GM23338 (cell line): ENCODE results near the gene MKLN1. TPM values are rescaled to one million over a fixed set of nuclear protein-coding genes. Genes with fewer than 3 reads are reported as not detected.

ENCODE experiments used
- ATAC-seq: fragments of 200-7000 bp; cut with Tn5 transposase; 3 replicates; pipeline ENCODE4 v1.9.1; 2020
- DNase-seq: peaks from one replicate; pipeline ENCODE4 v3.0.0-alpha.2; 2015; ENCODE audit warnings: low spot score
- H2AFZ ChIP-seq: fragments of 200-600 bp; sonication (generic); 2 replicates; pipeline ENCODE4 v1.8.0; 2016; ENCODE audit warnings: antibody characterized with exemption, mild to moderate bottlenecking, moderate library complexity
- H3F3A ChIP-seq: fragments of 200-600 bp; sonication (generic); replicated peaks from 2 replicates; pipeline ENCODE4 v1.8.0; 2017; ENCODE audit warnings: antibody characterized with exemption, mixed run types, low read depth
- H3K27ac ChIP-seq: fragments of 200-600 bp; sonication (generic); 2 replicates; pipeline ENCODE4 v1.6.1; 2016; ENCODE audit warnings: low read depth
- H3K27me3 ChIP-seq: fragments of 200-600 bp; sonication (generic); 2 replicates; pipeline ENCODE4 v1.8.0; 2016; ENCODE audit warnings: mild to moderate bottlenecking, mixed run types, moderate library complexity; ENCODE audit not compliant: insufficient read depth
- H3K36me3 ChIP-seq: fragments of 200-600 bp; sonication (generic); 2 replicates; pipeline ENCODE4 v1.8.0; 2016; ENCODE audit warnings: mild to moderate bottlenecking; ENCODE audit not compliant: insufficient read depth
- H3K4me1 ChIP-seq: fragments of 200-600 bp; sonication (generic); 2 replicates; pipeline ENCODE4 v1.8.0; 2016; ENCODE audit warnings: mild to moderate bottlenecking, moderate library complexity; ENCODE audit not compliant: insufficient read depth
- H3K4me2 ChIP-seq: fragments of 200-600 bp; sonication (generic); 2 replicates; pipeline ENCODE4 v1.7.1; 2017; ENCODE audit warnings: mixed run types
- H3K4me3 ChIP-seq: fragments of 200-600 bp; sonication (generic); 2 replicates; pipeline ENCODE4 v1.6.1; 2016; ENCODE audit warnings: mixed run types
- H3K79me2 ChIP-seq: fragments of 200-600 bp; sonication (generic); replicated peaks from 2 replicates; pipeline ENCODE4 v1.8.0; 2017; ENCODE audit warnings: mild to moderate bottlenecking; ENCODE audit not compliant: insufficient read depth
- H3K9me2 ChIP-seq: fragments of 200-600 bp; sonication (generic); 2 replicates; pipeline ENCODE4 v1.8.0; 2017; ENCODE audit not compliant: insufficient read depth
- H4K20me1 ChIP-seq: fragments of 200-600 bp; sonication (generic); replicated peaks from 2 replicates; pipeline ENCODE4 v1.8.0; 2017; ENCODE audit warnings: mild to moderate bottlenecking; ENCODE audit not compliant: insufficient read depth
- H3K27ac Mint-ChIP-seq: 2 replicates; pipeline ENCODE4 v1.8.0; 2020; ENCODE audit warnings: inconsistent platforms, mild to moderate bottlenecking, moderate library complexity, mixed read lengths
- H3K27me3 Mint-ChIP-seq: 3 replicates; pipeline ENCODE4 v1.8.0; 2022; ENCODE audit warnings: low read depth, mild to moderate bottlenecking, moderate library complexity, mixed read lengths, inconsistent platforms; ENCODE audit not compliant: insufficient read depth, poor library complexity
- H3K36me3 Mint-ChIP-seq: 3 replicates; pipeline ENCODE4 v1.8.0; 2021; ENCODE audit warnings: low read depth, mild to moderate bottlenecking, inconsistent platforms, moderate library complexity, mixed read lengths
- H3K4me1 Mint-ChIP-seq: 3 replicates; pipeline ENCODE4 v1.8.0; 2020; ENCODE audit warnings: mild to moderate bottlenecking, inconsistent platforms, mixed read lengths
- H3K4me3 Mint-ChIP-seq: 3 replicates; pipeline ENCODE4 v1.8.0; 2021; ENCODE audit warnings: moderate library complexity, mild to moderate bottlenecking, inconsistent platforms, mixed read lengths
- H3K9me3 Mint-ChIP-seq: 3 replicates; pipeline ENCODE4 v1.8.0; 2020; ENCODE audit warnings: moderate library complexity, mild to moderate bottlenecking, inconsistent platforms, mixed read lengths
- CREB1 ChIP-seq: fragments of 250-450 bp; sonication (Bioruptor Pico); IDR thresholded peaks from 2 replicates; pipeline ENCODE4 v1.5.0; 2020; ENCODE audit warnings: low read depth, mild to moderate bottlenecking, moderate library complexity
- EZH2 ChIP-seq: fragments of 200-600 bp; sonication (generic); IDR thresholded peaks from one replicate; pipeline ENCODE4 v1.8.0; 2017; ENCODE audit warnings: antibody characterized with exemption, mild to moderate bottlenecking, low read depth; ENCODE audit not compliant: unreplicated experiment
- EZH2phosphoT487 ChIP-seq: fragments of 200-600 bp; sonication (generic); IDR thresholded peaks from one replicate; pipeline ENCODE4 v1.8.1; 2018; ENCODE audit warnings: antibody characterized with exemption; ENCODE audit not compliant: unreplicated experiment
- JUNB ChIP-seq: IDR thresholded peaks from one replicate; pipeline ENCODE4 v1.6.1; 2016; ENCODE audit warnings: antibody characterized with exemption; ENCODE audit not compliant: unreplicated experiment
- NANOG ChIP-seq: IDR thresholded peaks from 2 replicates; pipeline ENCODE4 v1.6.1; 2016; ENCODE audit warnings: antibody characterized with exemption, borderline replicate concordance
- POLR2AphosphoS5 ChIP-seq: IDR thresholded peaks from 2 replicates; pipeline ENCODE4 v1.6.1; 2016; ENCODE audit warnings: antibody characterized with exemption, low read depth
- STAT1 ChIP-seq: IDR thresholded peaks from one replicate; pipeline ENCODE4 v1.6.1; 2016; ENCODE audit warnings: antibody characterized with exemption; ENCODE audit not compliant: unreplicated experiment
- ZNF114 ChIP-seq: fragments of 250-450 bp; sonication (Bioruptor Pico); IDR thresholded peaks from 2 replicates; pipeline ENCODE4 v1.5.0; 2020; ENCODE audit warnings: mild to moderate bottlenecking, moderate library complexity
- ZNF331 ChIP-seq: fragments of 250-450 bp; sonication (Bioruptor Pico); IDR thresholded peaks from 2 replicates; pipeline ENCODE4 v1.5.0; 2020; ENCODE audit warnings: low read depth, mild to moderate bottlenecking, moderate library complexity
- polyA plus RNA-seq: library from polyadenylated mRNA; unstranded; fragments of >200 nt; fragmentation: Nextera tagmentation; extraction: Ambion mirVana; gene quantifications from 2 replicates; pipeline ENCODE4 v1.2.1, GENCODE V29; 2016
- total RNA-seq: library from RNA; depleted of rRNA; stranded (reverse); fragments of >200 nt; shearing (Covaris generic); gene quantifications from 2 replicates; pipeline ENCODE4 v1.2.3, GENCODE V29; 2014
- TF ChIP-seq, protein P1 (sequence below): IDR thresholded peaks from one replicate; pipeline ENCODE4 v1.6.1; 2018; ENCODE audit warnings: antibody characterized with exemption; ENCODE audit not compliant: unreplicated experiment
- TF ChIP-seq, protein P2 (sequence below), 2 experiments: fragments of 200-600 bp in 1 of 2; sonication (generic) in 1 of 2; conservative IDR thresholded peaks; 2 replicates each; pipeline versions ENCODE4 v1.5.1 to v1.6.1; 2016 to 2017; ENCODE audit warnings: antibody characterized with exemption in 2 of 2, low read depth in 2 of 2, mild to moderate bottlenecking in 2 of 2, moderate library complexity in 1 of 2
- TF ChIP-seq, protein P3 (sequence below): fragments of 250-450 bp; sonication (Bioruptor Pico); IDR thresholded peaks from 2 replicates; pipeline ENCODE4 v1.5.0; 2020; ENCODE audit warnings: mild to moderate bottlenecking, moderate library complexity
- TF ChIP-seq, protein P4 (sequence below): IDR thresholded peaks from 2 replicates; pipeline ENCODE4 v1.6.1; 2016; ENCODE audit warnings: antibody characterized with exemption

MKLN1 gene
- total and polyA plus RNA-seq, 2 experiments from 2014 or later: 25.3 to 46.5 TPM

DNA sequence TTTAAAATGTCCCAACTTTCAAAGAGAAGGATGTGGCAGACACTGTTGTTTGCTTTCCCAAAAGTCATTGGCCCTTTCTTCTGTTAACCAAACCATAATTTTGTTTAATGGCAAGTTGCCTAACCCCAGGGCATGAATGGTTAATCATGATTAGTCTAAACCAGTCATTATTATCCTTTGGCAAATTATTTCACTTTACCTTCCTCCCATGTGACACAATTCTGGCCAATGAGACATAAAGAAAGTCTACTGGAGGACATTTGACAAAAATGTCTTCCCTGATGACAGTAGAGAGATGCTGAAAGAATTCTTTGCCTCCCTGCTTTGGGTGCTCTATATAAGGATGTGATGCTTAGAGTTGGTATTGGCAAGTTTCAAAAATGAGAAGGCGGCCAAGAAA lies 126.8 kb downstream of the MKLN1 start:
- no peaks in the 10 kb centered on the region for H3K27me3 ChIP-seq
- no peaks in the 10 kb centered on the region for H3K36me3 ChIP-seq
- DNase-seq (no peak), ATAC-seq (no peak)
- Mint-ChIP-seq H3K27me3 (no peaks in the 10 kb centered on the region), H3K36me3 (peaks cover 5% of the 10 kb centered on the region; the same call in 1 of the 3 replicates), H3K4me3 (no peak overlapping the region), H3K27ac (no peak overlapping the region), H3K4me1 (peaks cover 5% of the 10 kb centered on the region; the same call in 2 of the 3 replicates), H3K9me3 (no peaks in the 10 kb centered on the region)
- TF ChIP-seq, protein P1, sequence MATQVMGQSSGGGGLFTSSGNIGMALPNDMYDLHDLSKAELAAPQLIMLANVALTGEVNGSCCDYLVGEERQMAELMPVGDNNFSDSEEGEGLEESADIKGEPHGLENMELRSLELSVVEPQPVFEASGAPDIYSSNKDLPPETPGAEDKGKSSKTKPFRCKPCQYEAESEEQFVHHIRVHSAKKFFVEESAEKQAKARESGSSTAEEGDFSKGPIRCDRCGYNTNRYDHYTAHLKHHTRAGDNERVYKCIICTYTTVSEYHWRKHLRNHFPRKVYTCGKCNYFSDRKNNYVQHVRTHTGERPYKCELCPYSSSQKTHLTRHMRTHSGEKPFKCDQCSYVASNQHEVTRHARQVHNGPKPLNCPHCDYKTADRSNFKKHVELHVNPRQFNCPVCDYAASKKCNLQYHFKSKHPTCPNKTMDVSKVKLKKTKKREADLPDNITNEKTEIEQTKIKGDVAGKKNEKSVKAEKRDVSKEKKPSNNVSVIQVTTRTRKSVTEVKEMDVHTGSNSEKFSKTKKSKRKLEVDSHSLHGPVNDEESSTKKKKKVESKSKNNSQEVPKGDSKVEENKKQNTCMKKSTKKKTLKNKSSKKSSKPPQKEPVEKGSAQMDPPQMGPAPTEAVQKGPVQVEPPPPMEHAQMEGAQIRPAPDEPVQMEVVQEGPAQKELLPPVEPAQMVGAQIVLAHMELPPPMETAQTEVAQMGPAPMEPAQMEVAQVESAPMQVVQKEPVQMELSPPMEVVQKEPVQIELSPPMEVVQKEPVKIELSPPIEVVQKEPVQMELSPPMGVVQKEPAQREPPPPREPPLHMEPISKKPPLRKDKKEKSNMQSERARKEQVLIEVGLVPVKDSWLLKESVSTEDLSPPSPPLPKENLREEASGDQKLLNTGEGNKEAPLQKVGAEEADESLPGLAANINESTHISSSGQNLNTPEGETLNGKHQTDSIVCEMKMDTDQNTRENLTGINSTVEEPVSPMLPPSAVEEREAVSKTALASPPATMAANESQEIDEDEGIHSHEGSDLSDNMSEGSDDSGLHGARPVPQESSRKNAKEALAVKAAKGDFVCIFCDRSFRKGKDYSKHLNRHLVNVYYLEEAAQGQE: no peak
- TF ChIP-seq ZNF331 (CRISPR knock-in tag) (no peak), JUNB (no peak), NANOG (no peak), EZH2phosphoT487 (no peak), STAT1 (no peak), ZNF114 (CRISPR knock-in tag) (no peak), EZH2 (no peak), POLR2AphosphoS5 (no peak), CREB1 (CRISPR knock-in tag) (no peak)
- TF ChIP-seq, protein P2, sequence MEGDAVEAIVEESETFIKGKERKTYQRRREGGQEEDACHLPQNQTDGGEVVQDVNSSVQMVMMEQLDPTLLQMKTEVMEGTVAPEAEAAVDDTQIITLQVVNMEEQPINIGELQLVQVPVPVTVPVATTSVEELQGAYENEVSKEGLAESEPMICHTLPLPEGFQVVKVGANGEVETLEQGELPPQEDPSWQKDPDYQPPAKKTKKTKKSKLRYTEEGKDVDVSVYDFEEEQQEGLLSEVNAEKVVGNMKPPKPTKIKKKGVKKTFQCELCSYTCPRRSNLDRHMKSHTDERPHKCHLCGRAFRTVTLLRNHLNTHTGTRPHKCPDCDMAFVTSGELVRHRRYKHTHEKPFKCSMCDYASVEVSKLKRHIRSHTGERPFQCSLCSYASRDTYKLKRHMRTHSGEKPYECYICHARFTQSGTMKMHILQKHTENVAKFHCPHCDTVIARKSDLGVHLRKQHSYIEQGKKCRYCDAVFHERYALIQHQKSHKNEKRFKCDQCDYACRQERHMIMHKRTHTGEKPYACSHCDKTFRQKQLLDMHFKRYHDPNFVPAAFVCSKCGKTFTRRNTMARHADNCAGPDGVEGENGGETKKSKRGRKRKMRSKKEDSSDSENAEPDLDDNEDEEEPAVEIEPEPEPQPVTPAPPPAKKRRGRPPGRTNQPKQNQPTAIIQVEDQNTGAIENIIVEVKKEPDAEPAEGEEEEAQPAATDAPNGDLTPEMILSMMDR (conservative IDR thresholded peaks at IDR 0.05; ENCODE audit: low read depth in 2 of 2): no peak
- TF ChIP-seq, protein P3, sequence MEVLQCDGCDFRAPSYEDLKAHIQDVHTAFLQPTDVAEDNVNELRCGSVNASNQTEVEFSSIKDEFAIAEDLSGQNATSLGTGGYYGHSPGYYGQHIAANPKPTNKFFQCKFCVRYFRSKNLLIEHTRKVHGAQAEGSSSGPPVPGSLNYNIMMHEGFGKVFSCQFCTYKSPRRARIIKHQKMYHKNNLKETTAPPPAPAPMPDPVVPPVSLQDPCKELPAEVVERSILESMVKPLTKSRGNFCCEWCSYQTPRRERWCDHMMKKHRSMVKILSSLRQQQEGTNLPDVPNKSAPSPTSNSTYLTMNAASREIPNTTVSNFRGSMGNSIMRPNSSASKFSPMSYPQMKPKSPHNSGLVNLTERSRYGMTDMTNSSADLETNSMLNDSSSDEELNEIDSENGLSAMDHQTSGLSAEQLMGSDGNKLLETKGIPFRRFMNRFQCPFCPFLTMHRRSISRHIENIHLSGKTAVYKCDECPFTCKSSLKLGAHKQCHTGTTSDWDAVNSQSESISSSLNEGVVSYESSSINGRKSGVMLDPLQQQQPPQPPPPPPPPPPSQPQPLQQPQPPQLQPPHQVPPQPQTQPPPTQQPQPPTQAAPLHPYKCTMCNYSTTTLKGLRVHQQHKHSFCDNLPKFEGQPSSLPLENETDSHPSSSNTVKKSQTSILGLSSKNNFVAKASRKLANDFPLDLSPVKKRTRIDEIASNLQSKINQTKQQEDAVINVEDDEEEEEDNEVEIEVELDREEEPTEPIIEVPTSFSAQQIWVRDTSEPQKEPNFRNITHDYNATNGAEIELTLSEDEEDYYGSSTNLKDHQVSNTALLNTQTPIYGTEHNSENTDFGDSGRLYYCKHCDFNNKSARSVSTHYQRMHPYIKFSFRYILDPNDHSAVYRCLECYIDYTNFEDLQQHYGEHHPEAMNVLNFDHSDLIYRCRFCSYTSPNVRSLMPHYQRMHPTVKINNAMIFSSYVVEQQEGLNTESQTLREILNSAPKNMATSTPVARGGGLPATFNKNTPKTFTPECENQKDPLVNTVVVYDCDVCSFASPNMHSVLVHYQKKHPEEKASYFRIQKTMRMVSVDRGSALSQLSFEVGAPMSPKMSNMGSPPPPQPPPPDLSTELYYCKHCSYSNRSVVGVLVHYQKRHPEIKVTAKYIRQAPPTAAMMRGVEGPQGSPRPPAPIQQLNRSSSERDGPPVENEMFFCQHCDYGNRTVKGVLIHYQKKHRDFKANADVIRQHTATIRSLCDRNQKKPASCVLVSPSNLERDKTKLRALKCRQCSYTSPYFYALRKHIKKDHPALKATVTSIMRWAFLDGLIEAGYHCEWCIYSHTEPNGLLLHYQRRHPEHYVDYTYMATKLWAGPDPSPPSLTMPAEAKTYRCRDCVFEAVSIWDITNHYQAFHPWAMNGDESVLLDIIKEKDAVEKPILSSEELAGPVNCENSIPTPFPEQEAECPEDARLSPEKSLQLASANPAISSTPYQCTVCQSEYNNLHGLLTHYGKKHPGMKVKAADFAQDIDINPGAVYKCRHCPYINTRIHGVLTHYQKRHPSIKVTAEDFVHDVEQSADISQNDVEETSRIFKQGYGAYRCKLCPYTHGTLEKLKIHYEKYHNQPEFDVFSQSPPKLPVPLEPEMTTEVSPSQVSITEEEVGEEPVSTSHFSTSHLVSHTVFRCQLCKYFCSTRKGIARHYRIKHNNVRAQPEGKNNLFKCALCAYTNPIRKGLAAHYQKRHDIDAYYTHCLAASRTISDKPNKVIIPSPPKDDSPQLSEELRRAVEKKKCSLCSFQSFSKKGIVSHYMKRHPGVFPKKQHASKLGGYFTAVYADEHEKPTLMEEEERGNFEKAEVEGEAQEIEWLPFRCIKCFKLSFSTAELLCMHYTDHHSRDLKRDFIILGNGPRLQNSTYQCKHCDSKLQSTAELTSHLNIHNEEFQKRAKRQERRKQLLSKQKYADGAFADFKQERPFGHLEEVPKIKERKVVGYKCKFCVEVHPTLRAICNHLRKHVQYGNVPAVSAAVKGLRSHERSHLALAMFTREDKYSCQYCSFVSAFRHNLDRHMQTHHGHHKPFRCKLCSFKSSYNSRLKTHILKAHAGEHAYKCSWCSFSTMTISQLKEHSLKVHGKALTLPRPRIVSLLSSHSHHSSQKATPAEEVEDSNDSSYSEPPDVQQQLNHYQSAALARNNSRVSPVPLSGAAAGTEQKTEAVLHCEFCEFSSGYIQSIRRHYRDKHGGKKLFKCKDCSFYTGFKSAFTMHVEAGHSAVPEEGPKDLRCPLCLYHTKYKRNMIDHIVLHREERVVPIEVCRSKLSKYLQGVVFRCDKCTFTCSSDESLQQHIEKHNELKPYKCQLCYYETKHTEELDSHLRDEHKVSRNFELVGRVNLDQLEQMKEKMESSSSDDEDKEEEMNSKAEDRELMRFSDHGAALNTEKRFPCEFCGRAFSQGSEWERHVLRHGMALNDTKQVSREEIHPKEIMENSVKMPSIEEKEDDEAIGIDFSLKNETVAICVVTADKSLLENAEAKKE (CRISPR knock-in tag): no peak
- TF ChIP-seq, protein P4, sequence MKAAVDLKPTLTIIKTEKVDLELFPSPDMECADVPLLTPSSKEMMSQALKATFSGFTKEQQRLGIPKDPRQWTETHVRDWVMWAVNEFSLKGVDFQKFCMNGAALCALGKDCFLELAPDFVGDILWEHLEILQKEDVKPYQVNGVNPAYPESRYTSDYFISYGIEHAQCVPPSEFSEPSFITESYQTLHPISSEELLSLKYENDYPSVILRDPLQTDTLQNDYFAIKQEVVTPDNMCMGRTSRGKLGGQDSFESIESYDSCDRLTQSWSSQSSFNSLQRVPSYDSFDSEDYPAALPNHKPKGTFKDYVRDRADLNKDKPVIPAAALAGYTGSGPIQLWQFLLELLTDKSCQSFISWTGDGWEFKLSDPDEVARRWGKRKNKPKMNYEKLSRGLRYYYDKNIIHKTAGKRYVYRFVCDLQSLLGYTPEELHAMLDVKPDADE: no peak
- no peak overlapping the region for H3K4me3 ChIP-seq
- no peak overlapping the region for H3K27ac ChIP-seq
- H3K4me2 ChIP-seq: no peak overlapping the region
- no peak overlapping the region for H2AFZ ChIP-seq
- H3K79me2 ChIP-seq: no peaks in the 10 kb centered on the region
- no peaks in the 10 kb centered on the region for H3F3A ChIP-seq
- no peaks in the 10 kb centered on the region for H3K9me2 ChIP-seq
- no peaks in the 10 kb centered on the region for H4K20me1 ChIP-seq
- H3K4me1 ChIP-seq: no peaks in the 10 kb centered on the region
